Endothelial cell of umbilical vein (primary cell): Measurements from ENCODE around the gene PRKAG2. TPM values are rescaled to one million over a fixed set of nuclear protein-coding genes. Genes with fewer than 3 reads are reported as not detected.

ENCODE experiments used
- BruUV-seq: library from RNA; stranded (reverse); fragments of 400-500 nt; replicated peaks from 2 replicates; lab custom pipeline; 2021; lab: Mats Ljungman, UMichigan
- CTCF ChIA-PET: fragments of 300-600, 350-600 bp; sonication (Branson Sonifier 250); formaldehyde crosslinking; loops from one replicate; lab custom pipeline; 2021; ENCODE audit warnings: antibody characterized with exemption, inconsistent platforms; lab: Charles Lee
- POLR2A ChIA-PET: fragments of 300-600, 350-600 bp; sonication (Branson Sonifier 250); formaldehyde crosslinking; loops from one replicate; lab custom pipeline; 2021; ENCODE audit warnings: antibody characterized with exemption, inconsistent platforms; lab: Charles Lee
- DNase-seq: peaks from one replicate; pipeline ENCODE4 v3.0.0-alpha.2; 2011; ENCODE audit warnings: low read depth, low spot score
- FAIRE-seq: peaks from 2 replicates; lab custom pipeline; 2011; peaks lifted over from hg19 to GRCh38; lab: Jason Lieb, UNC
- H2AFZ ChIP-seq: 2 replicates; pipeline ENCODE4 v1.6.0; 2012; ENCODE audit warnings: low read depth, low read length, control low read depth, inconsistent platforms
- H3K27ac ChIP-seq: 2 replicates; pipeline ENCODE4 v1.5.1; 2011; ENCODE audit warnings: low read depth, mild to moderate bottlenecking, control low read depth, low read length, moderate library complexity; ENCODE audit not compliant: insufficient read depth
- H3K27me3 ChIP-seq, 2 experiments: 2 replicates each; pipeline versions ENCODE4 v1.6.0 to v1.6.1; 2011; ENCODE audit warnings: low read length in 2 of 2, mixed read lengths in 1 of 2; ENCODE audit not compliant: control insufficient read depth in 2 of 2, insufficient read depth in 2 of 2
- H3K36me3 ChIP-seq, 2 experiments: 2 replicates in 1 of 2; 3 replicates in 1 of 2; pipeline ENCODE4 v1.5.1; 2011; ENCODE audit warnings: low read length in 2 of 2, mild to moderate bottlenecking in 1 of 2, moderate library complexity in 1 of 2; ENCODE audit not compliant: control insufficient read depth in 2 of 2, insufficient read depth in 2 of 2; ENCODE audit errors: extremely low read depth in 1 of 2
- H3K4me1 ChIP-seq: 3 replicates; pipeline ENCODE4 v1.5.1; 2011; ENCODE audit warnings: mild to moderate bottlenecking, low read length; ENCODE audit not compliant: control insufficient read depth, insufficient read depth; ENCODE audit errors: extremely low read depth
- H3K4me2 ChIP-seq: 2 replicates; pipeline ENCODE4 v1.6.1; 2011; ENCODE audit warnings: low read length, control low read depth, mixed read lengths; ENCODE audit not compliant: insufficient read depth
- H3K4me3 ChIP-seq, 3 experiments: fragments of 200-600 bp in 1 of 3; sonication (generic), shearing (Covaris generic) in 1 of 3; replicated peaks in 1 of 3; 2 replicates each; pipeline ENCODE4 v1.5.1; 2011 to 2016; ENCODE audit warnings: control low read depth in 3 of 3, low read length in 3 of 3, mild to moderate bottlenecking in 2 of 3, inconsistent platforms in 1 of 3, low read depth in 1 of 3, moderate library complexity in 1 of 3; ENCODE audit not compliant: insufficient read depth in 1 of 3
- H3K79me2 ChIP-seq: 2 replicates; pipeline ENCODE4 v1.6.0; 2012; ENCODE audit warnings: low read length, inconsistent platforms; ENCODE audit not compliant: control insufficient read depth, insufficient read depth
- H3K9ac ChIP-seq: replicated peaks from 2 replicates; pipeline ENCODE3; 2011; ENCODE audit warnings: low read length, control low read depth; ENCODE audit not compliant: insufficient read depth; ENCODE audit errors: extremely low read depth
- H3K9me1 ChIP-seq: replicated peaks from 3 replicates; pipeline ENCODE4 v1.6.0; 2011; ENCODE audit warnings: mild to moderate bottlenecking, low read length; ENCODE audit not compliant: control insufficient read depth, insufficient read depth; ENCODE audit errors: extremely low read depth
- H3K9me3 ChIP-seq: replicated peaks from 2 replicates; pipeline ENCODE4 v1.5.1; 2012; ENCODE audit warnings: low read length, inconsistent platforms; ENCODE audit not compliant: control insufficient read depth, insufficient read depth
- H4K20me1 ChIP-seq: replicated peaks from 2 replicates; pipeline ENCODE3; 2011; ENCODE audit warnings: mild to moderate bottlenecking, low read length; ENCODE audit not compliant: control insufficient read depth, insufficient read depth; ENCODE audit errors: extremely low read depth
- CTCF ChIP-seq, 2 donors: IDR thresholded peaks; 1 replicate in 1 of 2; 2 replicates in 1 of 2; pipeline ENCODE4 v1.5.1; 2011; ENCODE audit warnings: low read length in 2 of 2, mild to moderate bottlenecking in 2 of 2, moderate library complexity in 2 of 2, control low read depth in 1 of 2, inconsistent platforms in 1 of 2, low read depth in 1 of 2; ENCODE audit not compliant: insufficient read depth in 1 of 2; ENCODE audit errors: extremely low read depth in 1 of 2
- EZH2 ChIP-seq: IDR thresholded peaks from 2 replicates; pipeline ENCODE4 v1.6.1; 2012; ENCODE audit warnings: borderline replicate concordance, low read depth, mild to moderate bottlenecking, moderate library complexity, low read length, inconsistent platforms; ENCODE audit not compliant: severe bottlenecking
- FOS ChIP-seq: IDR thresholded peaks from 2 replicates; pipeline ENCODE4 v1.6.1; 2011; ENCODE audit warnings: mild to moderate bottlenecking, low read length, moderate library complexity, borderline replicate concordance; ENCODE audit not compliant: insufficient read depth
- JUN ChIP-seq: IDR thresholded peaks from 2 replicates; pipeline ENCODE4 v1.6.1; 2011; ENCODE audit warnings: borderline replicate concordance, low read depth; ENCODE audit not compliant: insufficient read length, insufficient read depth
- MAX ChIP-seq: IDR thresholded peaks from 2 replicates; pipeline ENCODE4 v1.6.1; 2011; ENCODE audit not compliant: insufficient read depth, insufficient read length
- MYC ChIP-seq: IDR thresholded peaks from one replicate; pipeline ENCODE4 v1.6.1; 2011; ENCODE audit warnings: mild to moderate bottlenecking, low read depth, low read length
- POLR2A ChIP-seq: IDR thresholded peaks from 2 replicates; pipeline ENCODE4 v1.6.1; 2012; ENCODE audit warnings: low read depth, mild to moderate bottlenecking, control low read depth, low read length
- POLR2AphosphoS5 ChIP-seq: IDR thresholded peaks from 2 replicates; pipeline ENCODE4 v1.6.1; 2012; ENCODE audit warnings: low read depth, mild to moderate bottlenecking, control low read depth, low read length, moderate library complexity; ENCODE audit not compliant: insufficient read depth
- dilution Hi-C: fragments of 300-500 bp; cut with MboI; formaldehyde crosslinking; loops from one replicate; pipeline ENCODE4 v1.15.0; 2019; ENCODE audit warnings: low sequenced_read_pairs; ENCODE audit not compliant: extremely low pct_ligation_motif_present
- intact Hi-C: fragments of 100-400 bp; cut with micrococcal nuclease; formaldehyde crosslinking; loops from one replicate; pipeline ENCODE4 v1.10.0; 2022
- polyA plus RNA-seq, 4 experiments: library from polyadenylated mRNA; depleted of rRNA in 3 of 4; stranded (reverse) in 3 of 4; unstranded in 1 of 4; fragments of >200 nt; gene quantifications; 2 replicates each; pipeline versions ENCODE4 v1.2.1 to v1.2.3, GENCODE V29; 2011 to 2012; ENCODE audit warnings: missing spikeins in 1 of 4
- total RNA-seq: library from RNA; stranded (reverse); gene quantifications from 2 replicates; pipeline ENCODE4 v1.2.3, GENCODE V29; 2021

PRKAG2 gene
- total and polyA plus RNA-seq, 2 donors (not counting 3 experiments of a cell fraction or from before 2014, with no cell fraction given): 19.3 to 51.5 TPM

- POLR2A ChIA-PET: interaction anchor here (0.6 kb wide), 1 partner anchor 481 kb away, joined by 5 read pairs; no protein-coding TSS in a partner anchor
Measured at GRCh38 chr7:151796091-151796870, 80.6 kb downstream of the PRKAG2 start.

GRCh38 chr7:151795168-151795811 is 81.6 kb downstream of the PRKAG2 start:
- intact Hi-C loops: no loop called here
- H3K4me1 ChIP-seq: no peaks in the 10 kb centered on the region

More at GRCh38 chr7:151796091-151796870, 80.6 kb downstream of the PRKAG2 start:
- Histone ChIP-seq H3K4me3 (no peak overlapping the region), H3K27ac (no peak overlapping the region), H4K20me1 (no peaks in the 10 kb centered on the region), H2AFZ (no peak overlapping the region), H3K4me1 (no peaks in the 10 kb centered on the region), H3K79me2 (no peaks in the 10 kb centered on the region), H3K9ac (no peak overlapping the region), H3K36me3 (no peaks in the 10 kb centered on the region), H3K9me3 (no peaks in the 10 kb centered on the region), H3K27me3 (no peaks in the 10 kb centered on the region), H3K4me2 (no peak overlapping the region), H3K9me1 (no peaks in the 10 kb centered on the region)
- no peak for TF ChIP-seq EZH2
- no peak for TF ChIP-seq MYC
- no peak for TF ChIP-seq MAX
- no peak for TF ChIP-seq POLR2A
- no peak for TF ChIP-seq POLR2AphosphoS5
- no peak for TF ChIP-seq FOS
- TF ChIP-seq JUN: no peak
- dilution Hi-C loops: no loop called here
- intact Hi-C loops: no loop called here
- BruUV-seq: no TSS peak
- no peak for FAIRE-seq
- CTCF ChIA-PET: interaction anchor here (7.6 kb wide), 1 partner anchor 14 kb away, joined by 51 read pairs; no protein-coding TSS in a partner anchor
- no peak for DNase-seq

More at GRCh38 chr7:151795168-151795811, 81.6 kb downstream of the PRKAG2 start:
- no peak for TF ChIP-seq CTCF (IDR thresholded peaks at IDR 0.05; ENCODE audit: extremely low read depth in 1 of 2, insufficient read depth in 1 of 2, low read depth in 1 of 2, low read length in 2 of 2)
- no peaks in the 10 kb centered on the region for H3K9me1 ChIP-seq
- no peaks in the 10 kb centered on the region for H3K27me3 ChIP-seq
- H3K4me2 ChIP-seq: no peak overlapping the region
- BruUV-seq: no TSS peak
- POLR2A ChIA-PET: no interaction called here
- DNase-seq (no peak), FAIRE-seq (no peak)
- H3K4me3 ChIP-seq: no peak overlapping the region
- H2AFZ ChIP-seq: no peak overlapping the region
- H3K27ac ChIP-seq: no peak overlapping the region
- no peak overlapping the region for H3K9ac ChIP-seq
- dilution Hi-C loops: no loop called here
- CTCF ChIA-PET: interaction anchor here (1.1 to 7.6 kb wide), 2 partner anchors 9 to 13 kb away, joined by 3 to 51 read pairs; no protein-coding TSS in a partner anchor
- H3K9me3 ChIP-seq: no peaks in the 10 kb centered on the region
- H3K79me2 ChIP-seq: no peaks in the 10 kb centered on the region
- H3K36me3 ChIP-seq: no peaks in the 10 kb centered on the region
- H4K20me1 ChIP-seq: no peaks in the 10 kb centered on the region
